ENCODE results near the gene BCR.

DNA sequence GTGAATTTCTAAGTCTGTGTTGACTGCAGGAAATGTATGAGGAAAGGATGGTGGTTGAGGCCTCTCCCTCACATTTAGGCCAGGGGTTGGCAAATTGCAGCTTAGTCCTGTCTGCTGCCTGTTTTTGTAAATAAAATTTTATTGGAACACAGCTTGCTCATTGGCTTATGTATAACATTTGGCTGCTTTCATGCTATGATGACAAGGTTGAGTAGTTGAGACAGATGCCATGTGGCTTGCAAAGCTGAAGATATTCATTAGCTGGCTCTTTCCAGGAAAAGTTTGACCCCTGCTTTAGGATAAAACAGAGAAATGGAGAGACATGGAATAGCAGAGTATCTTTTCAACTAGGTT, 46.2 kb downstream of the BCR start:
- no peak for TF ChIP-seq POLR2A (IDR thresholded peaks at IDR 0.05)
- TF ChIP-seq, protein P1, sequence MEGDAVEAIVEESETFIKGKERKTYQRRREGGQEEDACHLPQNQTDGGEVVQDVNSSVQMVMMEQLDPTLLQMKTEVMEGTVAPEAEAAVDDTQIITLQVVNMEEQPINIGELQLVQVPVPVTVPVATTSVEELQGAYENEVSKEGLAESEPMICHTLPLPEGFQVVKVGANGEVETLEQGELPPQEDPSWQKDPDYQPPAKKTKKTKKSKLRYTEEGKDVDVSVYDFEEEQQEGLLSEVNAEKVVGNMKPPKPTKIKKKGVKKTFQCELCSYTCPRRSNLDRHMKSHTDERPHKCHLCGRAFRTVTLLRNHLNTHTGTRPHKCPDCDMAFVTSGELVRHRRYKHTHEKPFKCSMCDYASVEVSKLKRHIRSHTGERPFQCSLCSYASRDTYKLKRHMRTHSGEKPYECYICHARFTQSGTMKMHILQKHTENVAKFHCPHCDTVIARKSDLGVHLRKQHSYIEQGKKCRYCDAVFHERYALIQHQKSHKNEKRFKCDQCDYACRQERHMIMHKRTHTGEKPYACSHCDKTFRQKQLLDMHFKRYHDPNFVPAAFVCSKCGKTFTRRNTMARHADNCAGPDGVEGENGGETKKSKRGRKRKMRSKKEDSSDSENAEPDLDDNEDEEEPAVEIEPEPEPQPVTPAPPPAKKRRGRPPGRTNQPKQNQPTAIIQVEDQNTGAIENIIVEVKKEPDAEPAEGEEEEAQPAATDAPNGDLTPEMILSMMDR (IDR thresholded peaks at IDR 0.05) = no peak
